ENCODE data around the gene BTBD16.

The BTBD16 gene

GRCh38 chr10:122276611-122277208, 5.6 kb downstream of the BTBD16 start:
- DNase-seq: no peak

DNA sequence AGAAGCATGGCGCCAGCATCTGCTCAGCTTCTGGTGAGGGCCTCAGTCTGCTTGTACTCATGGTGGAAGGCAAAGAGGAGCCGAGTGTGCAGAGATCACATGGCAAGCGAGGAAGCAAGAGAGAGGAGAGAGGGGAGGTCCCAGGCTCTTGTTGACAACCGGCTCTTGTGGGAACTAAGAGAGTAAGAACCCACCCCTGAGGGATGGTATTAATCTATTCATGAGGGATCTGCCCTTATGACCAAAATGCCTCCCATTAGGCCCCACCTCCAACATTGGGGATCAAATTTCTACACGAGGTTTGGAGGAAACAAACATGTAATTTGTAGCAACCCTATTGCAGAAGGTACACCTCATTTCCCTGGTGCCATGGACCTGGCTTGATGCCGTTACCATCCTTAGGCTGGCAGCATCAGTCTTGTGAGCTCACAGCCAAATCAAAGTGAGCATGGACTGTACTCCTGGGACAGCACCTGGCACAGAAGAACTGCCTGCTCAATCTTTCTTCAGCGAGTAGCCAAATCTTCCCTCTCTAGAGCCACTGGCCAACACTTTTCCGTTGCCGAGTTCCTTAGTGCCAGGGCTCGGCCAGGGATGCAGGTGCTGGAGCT, 6.5 kb downstream of the BTBD16 start:
- no peak for DNase-seq

GRCh38 chr10:122279725-122280141, 8.6 kb downstream of the BTBD16 start:
- peak; percentile 29 to 32 for DNase-seq

- DNase-seq: no peak
Observed at GRCh38 chr10:122280156-122280555, 9.1 kb downstream of the BTBD16 start.

- DNase-seq: no peak
Observed at GRCh38 chr10:122281018-122281626, 10.0 kb downstream of the BTBD16 start.

GRCh38 chr10:122281751-122282150, 10.7 kb downstream of the BTBD16 start:
- DNase-seq: no peak

DNA sequence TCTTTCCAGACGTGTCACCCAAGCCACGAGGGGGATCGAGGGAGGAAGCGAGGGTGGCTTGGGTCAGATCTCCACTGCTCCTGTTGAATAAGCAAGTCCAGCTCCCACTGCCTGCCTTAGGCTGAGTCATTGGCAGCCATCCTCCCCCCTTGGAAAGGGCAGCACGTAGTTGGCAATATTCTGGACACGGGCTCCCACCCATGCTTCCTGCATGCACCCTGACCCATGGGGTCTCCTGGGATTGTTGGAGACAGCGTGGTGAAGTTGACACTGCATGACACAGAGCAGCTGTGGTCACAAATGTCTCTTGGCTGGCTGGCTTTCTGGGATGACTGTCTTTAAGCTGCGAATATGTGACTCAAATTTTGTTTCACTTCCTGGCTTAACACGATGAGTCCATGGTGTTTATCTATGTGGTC, 11.2 kb downstream of the BTBD16 start:
- no peak for DNase-seq

DNA sequence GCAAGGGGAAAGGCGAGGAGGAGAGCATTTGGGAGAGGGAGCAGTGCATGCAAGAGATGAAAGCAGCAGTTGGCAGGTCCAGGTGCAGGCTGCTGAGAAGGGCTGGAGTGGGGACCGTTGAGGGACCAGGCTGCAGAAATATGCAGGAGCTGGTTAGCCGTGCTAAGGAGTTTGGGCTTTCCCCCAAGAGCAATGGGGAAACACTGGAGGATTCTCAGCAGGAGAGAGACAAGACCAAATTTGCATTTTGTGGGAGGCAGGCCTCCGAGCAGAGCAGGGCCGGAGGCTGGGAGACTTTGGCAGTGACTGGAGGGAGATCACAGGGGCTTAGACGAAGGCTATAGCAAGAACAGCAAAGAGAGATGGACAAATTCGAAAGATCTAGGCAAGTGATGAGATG, 11.8 kb downstream of the BTBD16 start:
- no peak for DNase-seq

DNA sequence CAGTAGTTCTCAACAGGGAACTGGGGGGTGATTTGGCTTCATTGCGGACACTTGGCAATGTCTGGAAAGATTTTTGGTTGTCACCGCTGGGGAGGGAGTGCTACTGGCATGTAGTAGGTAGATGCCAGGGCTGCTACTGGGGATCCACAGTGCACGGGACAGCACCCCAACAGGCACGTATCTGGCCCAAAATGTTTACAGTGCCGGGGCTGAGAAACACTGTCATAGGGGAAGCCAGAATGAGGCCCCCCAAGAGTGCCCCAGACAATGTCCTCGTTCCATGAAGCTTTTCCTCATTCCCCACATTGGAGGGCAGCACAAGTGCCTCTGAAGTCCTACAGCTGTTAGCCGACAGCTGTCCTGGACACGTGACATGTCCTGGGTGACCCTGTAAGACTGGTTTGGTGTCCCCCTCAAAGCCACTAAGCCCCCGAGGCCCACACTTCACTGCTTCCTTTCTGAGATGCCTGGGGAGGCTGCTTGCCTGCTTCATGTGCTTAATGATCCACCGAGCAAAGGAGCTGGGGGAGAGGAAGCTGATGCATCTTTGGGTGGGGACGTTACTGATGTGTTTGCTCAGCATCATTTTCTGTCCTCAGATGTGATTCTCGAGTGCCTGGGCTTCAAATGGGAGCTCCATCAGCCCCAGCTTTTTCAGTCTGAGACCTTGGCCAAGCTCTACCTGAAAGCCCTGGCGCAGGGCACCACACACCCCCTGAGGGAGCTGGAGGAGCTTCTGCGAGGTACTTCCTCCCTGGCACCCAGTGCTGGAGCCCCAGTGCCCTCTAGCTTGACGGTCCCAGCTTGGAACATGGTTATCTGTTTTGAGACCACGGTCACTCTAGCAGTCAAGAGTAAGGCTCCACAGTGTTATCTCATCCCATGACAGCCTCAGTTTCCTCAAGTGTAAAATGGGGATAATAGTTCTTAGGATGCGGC, 14.7 kb downstream of the BTBD16 start:
- no peak for DNase-seq

DNA sequence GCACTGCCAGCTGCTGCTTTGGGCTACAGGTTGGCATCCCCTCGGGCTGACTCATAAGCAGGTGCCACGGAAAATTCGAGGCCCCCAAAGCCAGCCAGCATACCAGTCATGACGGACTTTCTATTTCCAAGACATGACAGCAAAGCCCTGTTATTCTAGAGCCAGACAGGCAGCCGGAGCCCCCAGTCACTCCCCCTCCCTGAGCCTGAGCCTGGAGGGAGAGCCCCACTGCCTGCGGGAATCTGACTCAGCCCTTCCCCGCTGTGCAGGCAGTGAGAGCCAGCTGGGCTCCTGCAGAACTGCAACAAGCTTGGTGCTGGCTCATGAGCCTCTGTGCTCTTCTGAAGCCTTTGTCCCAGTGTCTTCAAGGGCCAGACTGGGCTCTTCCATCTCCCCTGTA, 15.8 kb downstream of the BTBD16 start:
- DNase-seq: peak; percentile 58 to 60

DNA sequence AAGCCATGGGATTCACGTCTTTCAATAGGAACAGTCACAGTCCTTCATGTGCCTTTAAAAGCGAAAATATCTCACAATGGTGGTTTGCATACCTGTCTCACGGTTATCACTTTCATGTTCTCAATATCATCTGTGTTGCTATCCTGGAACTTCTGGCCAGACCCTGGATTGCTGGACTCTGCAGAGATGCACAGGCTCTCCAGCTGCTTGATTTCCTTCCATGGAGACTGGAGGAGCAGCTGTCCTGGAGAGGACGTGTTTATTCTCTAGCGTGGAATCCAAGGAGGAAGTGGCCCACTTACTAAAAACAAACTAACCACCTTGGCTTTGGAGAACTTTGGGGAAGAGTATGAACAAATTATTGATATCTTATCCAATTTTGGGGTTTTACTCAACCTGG, 16.5 kb downstream of the BTBD16 start:
- DNase-seq: no peak

- DNase-seq: no peak
Observed at GRCh38 chr10:122288262-122288661, 17.2 kb downstream of the BTBD16 start.

GRCh38 chr10:122288917-122289316, 17.8 kb downstream of the BTBD16 start:
- no peak for DNase-seq

DNA sequence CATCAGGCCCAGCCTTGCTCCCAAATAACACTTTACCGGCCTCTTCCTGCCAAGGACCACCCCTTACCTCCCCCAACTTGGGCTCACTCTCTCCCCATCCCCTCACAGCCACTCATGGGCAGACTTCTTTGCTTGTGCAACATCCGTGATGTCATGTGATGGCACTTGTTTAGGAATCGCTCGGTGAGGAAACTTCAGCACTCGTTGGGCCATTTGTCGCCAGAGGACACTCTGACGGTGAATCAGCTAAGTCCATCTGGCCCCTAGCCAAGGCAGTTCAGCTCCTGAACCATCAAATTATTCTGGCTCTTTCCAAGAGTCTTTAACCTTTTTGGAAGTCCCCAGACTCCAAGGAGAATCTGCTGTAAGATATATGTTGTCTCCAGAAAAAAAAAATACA, 19.2 kb downstream of the BTBD16 start:
- no peak for DNase-seq

- DNase-seq: no peak
Observed at GRCh38 chr10:122290833-122291532, 19.9 kb downstream of the BTBD16 start.

GRCh38 chr10:122291739-122292138, 20.6 kb downstream of the BTBD16 start:
- DNase-seq: no peak

GRCh38 chr10:122292376-122292775, 21.3 kb downstream of the BTBD16 start:
- DNase-seq: no peak

- DNase-seq: no peak
Observed at GRCh38 chr10:122293156-122293960, 22.3 kb downstream of the BTBD16 start.

DNA sequence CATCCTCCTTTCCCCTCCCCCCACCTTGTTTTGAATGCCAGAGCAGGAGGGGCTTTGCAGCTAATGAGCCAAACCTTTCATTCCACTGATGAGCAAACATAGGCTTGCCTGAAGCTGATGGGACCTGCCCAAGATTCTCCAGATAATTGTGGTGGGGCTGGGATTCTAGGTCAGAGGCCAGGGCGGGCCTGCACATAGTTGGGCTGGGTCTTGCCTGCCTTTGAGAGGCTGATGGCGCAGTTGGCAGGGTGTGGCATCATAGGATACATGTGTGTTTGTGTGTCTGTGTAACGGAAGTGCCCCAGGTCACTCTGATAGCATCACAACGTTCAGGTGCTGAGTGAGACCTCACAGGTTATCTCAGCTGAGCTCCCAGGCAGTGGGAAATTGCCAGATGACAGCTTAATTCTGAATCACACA, 22.9 kb downstream of the BTBD16 start:
- no peak for DNase-seq

- no peak for DNase-seq
Observed at GRCh38 chr10:122294511-122295450, 23.7 kb downstream of the BTBD16 start.

DNA sequence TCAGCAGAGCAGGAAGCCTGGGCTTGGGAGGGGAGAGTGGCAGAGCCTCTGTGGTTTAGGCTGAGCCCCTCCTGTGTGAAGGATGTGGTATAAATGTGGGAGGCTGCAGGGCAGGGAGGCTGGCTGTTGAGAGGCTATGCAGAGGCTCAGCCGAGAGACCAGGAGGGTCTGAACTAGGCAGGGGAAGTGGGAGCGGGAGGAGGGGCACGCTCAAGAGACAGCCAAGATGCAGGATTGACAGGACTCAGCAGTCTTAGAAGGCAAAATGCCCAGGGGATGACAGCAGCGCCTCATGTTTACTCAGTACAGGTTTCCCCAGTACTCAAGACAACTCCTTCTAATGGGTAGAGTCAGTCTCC, 24.3 kb downstream of the BTBD16 start:
- no peak for DNase-seq
